HG02763 (cell line): ENCODE results near the gene EVC2.

Experiments
- ATAC-seq: cut with Tn5 transposase; IDR thresholded peaks from one replicate; pipeline ENCODE4 v1.9.1; 2021; ENCODE audit warnings: mild to moderate bottlenecking, moderate library complexity; ENCODE audit not compliant: unreplicated experiment

EVC2 gene

DNA sequence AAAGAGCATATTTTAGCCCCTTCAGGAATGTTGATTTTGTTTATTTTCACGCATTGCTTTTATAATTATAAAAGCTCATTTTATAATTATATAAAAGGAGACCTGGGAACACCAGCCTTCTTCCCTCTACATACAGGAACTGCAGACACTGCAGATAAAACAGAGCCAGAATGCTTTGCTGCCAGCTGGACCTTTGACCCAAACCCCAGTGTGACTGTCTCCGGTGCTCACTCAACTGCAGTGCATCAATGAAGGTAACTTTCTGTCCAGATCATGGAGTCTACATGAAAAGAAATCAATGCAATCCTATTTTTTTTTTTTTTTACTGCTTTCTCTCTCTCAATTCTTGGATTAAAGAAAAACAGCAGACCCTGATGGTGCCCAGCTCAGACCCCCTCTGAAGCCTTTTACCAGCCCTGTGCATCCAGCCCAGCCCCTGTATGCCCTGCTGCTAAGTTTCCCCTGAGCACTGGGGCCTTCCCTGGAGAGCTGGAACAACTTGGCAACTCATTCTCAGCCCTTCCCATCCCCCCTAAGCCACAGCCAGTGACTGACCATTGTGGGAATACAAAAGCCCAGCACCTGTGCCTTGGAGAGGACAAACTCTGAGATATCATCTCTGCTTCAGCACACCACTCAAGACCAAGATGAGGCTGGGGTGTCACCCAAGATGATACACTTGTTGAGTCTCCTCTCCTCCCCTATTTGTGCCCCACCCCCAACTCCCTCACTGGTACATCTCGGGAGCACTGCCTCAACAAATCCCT is 182.1 kb downstream of the EVC2 start:
- ATAC-seq, result no peak

- ATAC-seq, result no peak
Observed at GRCh38 chr4:5524446-5525299, 183.7 kb downstream of the EVC2 start.

DNA sequence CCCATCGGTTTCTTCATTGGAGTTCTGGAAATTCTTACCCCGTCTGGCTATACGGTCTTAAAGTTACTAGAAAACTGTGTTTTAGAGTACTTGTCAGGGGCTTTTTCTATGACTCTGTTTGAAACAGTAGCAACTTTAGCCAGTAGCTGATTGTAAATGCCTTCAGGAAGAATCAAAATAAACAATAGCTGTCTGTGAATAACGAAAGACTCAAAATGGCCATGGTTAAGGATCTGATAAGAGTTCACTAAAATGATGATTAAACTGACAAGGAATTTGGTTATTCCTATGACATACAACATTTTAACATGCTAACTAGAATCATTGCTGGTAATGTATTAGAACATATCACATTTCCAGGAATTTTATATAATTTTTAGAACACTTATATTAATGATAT is 191.0 kb downstream of the EVC2 start:
- no peak for ATAC-seq

DNA sequence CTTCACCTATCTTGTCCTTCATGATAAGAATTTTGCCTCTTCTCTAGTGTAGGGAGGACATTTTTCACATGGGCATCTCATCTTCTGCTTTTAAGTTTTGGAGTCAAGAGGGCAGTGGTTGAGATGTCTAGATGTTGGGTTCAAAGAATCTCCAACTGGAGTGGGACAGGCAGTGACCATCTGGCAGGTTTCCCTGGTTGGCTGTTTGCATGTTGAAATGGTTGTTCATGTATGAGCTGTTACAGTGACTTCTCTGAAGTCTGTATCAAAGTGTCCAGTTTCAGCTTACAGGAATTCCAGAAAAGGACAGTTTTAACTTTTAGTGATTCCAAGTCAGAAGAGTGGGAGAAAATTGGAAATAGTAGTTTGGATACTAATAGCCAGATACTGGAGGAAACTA is 192.7 kb downstream of the EVC2 start:
- ATAC-seq, result no peak
